Activated effector memory CD4-positive, alpha-beta T cell treated with anti-CD3 and anti-CD28 coated beads, Interleukin-2, amount 50 U/mL, for 16 hours (primary cell): ENCODE results near the gene FAF1.
"Not testable (repeated sequence)": the region's sequence is repeated elsewhere in the genome, so short reads cannot be mapped to it uniquely, and the experiment has no call there.

ENCODE experiments used
- DNase-seq: peaks from one replicate; pipeline ENCODE4 v3.0.0-alpha.2; 2020

Gene FAF1

DNA sequence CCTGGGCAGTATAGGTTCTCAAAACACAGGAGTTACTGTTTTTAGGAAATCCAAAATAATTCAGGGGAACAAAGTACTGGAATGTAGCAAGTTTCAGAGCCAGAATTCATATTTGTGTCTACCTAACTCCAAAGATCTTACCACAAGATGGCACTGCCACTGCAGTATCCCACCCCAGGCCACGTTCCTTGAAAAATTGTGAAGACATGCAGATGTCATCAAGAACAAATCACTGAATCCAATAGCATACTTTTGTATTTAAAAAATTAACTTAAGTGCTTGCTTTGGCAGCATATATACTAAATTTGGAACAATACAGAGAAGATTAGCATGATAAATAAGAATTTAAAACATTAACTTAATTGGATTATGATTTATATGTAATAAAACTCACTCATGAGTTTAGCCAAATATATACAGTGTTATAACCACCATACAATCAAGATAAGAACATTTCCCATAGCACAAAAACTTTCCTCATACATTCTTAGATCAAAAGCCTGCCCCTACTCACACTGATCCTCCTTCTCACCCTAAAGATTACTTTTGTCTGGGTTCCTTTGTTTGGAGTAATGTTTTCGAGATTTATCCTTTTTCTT lies 209.9 kb downstream of the FAF1 start:
- no peak for DNase-seq

GRCh38 chr1:50747394-50747793 lies 212.7 kb downstream of the FAF1 start:
- DNase-seq = no peak

- DNase-seq = no peak
Observed at GRCh38 chr1:50742523-50742922, 217.5 kb downstream of the FAF1 start.

DNA sequence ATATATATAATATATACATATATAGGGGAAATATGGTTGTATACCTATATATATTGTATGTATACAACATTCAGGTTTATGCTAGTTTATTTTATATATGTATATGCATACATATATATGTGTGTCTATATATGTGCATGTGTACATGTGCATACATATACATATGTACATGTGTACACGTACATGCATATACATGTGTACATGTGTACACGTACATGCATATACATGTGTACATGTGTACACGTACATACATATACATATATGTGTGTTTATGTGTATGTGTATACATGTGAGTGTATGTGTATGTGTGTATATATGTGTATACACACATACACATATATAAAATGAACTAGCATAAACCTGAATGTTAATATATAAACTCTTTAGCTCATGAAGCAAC lies 220.9 kb downstream of the FAF1 start:
- DNase-seq = no peak

GRCh38 chr1:50735443-50735842 lies 224.6 kb downstream of the FAF1 start:
- DNase-seq = no peak

GRCh38 chr1:50727578-50727977 lies 232.5 kb downstream of the FAF1 start:
- DNase-seq = not testable (repeated sequence)

DNA sequence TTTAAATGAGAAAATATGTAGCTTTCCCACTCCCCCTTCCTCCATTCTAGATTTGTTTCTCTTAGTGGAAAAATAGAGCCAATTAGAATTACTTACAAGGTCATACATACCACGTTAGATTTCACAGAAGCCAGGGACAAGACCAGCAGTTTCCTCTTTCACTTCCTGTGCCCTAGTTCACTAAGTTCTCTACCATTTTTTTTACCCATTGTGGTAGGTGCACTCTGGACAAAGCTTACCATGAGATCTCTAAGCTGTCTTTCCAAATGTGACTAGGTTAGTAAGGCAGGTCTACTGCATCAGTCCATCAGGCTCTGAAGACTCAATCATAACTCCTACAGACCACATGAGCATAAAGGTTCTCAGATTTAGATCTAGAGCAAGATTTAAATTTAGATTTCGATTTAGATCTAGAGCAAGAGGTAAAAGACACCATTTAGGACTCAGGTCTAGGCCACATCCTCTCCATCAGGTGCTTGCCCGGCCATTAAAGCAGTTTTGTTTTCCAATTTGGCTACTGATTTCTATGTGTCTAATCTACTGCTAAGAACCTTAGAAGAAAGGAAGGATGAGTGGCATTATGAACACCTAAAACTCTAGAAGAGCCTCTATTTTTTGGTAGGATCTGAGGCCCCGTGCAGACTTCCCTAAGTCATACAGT lies 235.3 kb downstream of the FAF1 start:
- no peak for DNase-seq

DNA sequence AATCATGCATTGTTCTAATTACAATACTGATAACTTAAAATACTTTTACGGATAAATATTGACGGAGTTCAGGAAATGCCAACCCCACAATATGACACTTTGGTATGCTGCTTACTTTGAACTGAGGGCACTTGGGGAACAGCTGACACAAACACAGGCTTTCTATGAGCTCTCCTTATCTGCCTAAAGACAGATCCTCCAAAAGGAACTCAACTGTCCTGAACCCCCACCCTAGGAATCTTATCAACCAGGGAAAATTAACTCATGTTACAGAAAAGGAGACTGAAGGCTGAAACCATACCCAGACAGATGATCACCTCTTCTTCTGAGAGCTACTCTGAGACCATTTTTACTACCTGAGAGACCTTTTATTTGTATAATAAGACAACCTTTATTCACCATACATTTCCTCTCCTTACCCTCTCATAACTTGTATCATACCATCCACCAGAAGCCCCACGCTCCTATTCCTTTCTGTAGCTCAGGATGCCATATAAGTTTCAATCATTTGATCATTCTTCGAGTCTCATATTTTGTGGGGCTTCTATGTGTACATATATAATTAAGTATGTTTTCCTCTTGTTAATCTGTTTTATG lies 239.5 kb downstream of the FAF1 start:
- DNase-seq = no peak

GRCh38 chr1:50719126-50719525 lies 240.9 kb downstream of the FAF1 start:
- no peak for DNase-seq

DNA sequence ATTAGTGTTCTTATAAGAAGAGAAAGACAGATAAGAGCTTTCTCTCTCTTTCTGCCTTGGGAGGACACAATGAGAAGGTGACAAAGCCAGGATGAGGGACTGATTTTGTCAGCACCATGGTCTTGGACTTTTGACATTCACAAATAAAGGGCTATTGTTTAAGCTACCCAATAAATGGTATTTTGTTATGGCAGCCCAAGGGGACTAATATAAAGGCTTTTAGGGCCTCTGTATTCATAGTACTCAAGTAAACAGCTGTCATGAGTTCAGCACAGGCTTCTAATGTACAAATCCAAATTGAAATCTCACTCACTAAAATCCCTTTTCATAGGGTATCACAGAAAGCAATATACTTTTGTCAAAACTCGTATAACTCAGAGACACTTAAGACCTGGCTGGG lies 242.7 kb downstream of the FAF1 start:
- DNase-seq = no peak

DNA sequence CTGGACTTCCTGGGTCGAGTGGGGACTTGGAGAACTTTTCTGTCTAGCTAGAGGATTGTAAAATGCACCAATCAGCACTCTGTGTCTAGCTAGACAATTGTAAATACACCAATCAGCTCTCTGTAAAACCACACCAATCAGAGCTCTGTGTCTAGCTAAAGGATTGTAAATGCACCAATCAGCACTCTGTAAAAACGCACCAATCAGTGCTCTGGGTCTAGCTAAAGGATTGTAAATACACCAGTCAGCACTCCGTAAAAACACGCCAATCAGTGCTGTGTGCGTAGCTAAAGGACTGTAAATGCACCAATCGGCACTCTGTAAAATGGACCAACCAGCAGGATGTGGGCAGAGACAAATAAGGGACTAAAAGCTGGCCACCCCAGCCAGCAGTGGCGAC lies 243.6 kb downstream of the FAF1 start:
- DNase-seq = not testable (repeated sequence)

DNA sequence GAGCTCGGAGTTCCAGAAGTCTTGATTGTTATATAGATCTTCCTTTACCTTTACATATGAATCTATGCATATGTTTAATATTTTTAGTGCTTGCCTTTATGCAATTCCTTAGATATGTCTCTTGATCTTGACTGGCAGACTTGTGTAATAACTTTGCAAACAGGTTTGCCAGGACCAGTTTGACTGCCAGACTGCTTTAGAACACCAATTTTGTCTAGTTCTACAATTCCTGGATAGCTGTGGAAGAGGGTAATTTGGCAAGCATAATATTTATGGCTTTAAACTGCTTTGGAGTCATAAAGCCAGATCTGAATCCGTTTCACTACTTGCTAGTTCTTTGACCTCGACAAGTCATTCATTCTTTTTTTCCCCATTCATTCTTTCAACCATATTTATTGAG lies 250.0 kb downstream of the FAF1 start:
- no peak for DNase-seq

DNA sequence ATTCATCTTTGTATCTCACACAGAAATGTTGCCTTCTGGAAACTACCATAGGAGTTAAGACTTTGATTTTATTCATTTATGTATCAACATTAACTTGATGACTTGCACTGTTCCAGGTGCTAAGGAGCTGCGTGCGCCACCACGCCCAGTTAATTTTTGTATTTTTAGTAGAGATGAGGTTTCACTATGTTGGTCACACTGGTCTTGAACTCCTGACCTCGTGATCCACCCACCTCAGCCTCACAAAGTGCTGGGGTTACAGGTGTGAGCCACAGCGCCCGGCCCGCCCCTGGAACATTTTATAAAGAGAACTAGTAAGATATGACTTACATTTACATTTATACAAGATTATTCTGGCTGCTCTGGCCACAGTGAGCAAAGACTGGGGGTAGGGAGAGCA lies 252.2 kb downstream of the FAF1 start:
- no peak for DNase-seq

GRCh38 chr1:50705699-50706098 lies 254.4 kb downstream of the FAF1 start:
- DNase-seq = no peak

DNA sequence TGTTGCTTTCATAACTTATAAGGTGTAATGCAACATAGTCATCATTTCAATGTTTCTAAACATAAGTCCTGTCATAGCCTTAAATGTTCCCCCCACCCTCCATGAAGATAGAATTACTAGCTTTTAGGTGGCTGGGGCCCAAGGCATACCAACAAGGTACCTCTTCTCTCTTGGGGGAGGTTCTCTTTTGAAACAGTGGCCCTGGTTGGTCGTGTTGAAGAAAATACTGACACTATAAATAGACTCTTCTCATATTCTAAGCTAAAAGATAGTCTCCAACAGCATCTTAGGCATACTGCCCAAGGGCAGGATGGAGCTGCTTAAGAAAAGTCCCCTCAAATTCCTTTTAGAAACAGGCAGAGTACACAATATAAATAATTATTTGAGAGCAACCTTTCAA lies 255.0 kb downstream of the FAF1 start:
- no peak for DNase-seq

GRCh38 chr1:50704126-50704525 lies 255.9 kb downstream of the FAF1 start:
- DNase-seq = no peak

- DNase-seq = no peak
Observed at GRCh38 chr1:50703240-50703639, 256.8 kb downstream of the FAF1 start.

DNA sequence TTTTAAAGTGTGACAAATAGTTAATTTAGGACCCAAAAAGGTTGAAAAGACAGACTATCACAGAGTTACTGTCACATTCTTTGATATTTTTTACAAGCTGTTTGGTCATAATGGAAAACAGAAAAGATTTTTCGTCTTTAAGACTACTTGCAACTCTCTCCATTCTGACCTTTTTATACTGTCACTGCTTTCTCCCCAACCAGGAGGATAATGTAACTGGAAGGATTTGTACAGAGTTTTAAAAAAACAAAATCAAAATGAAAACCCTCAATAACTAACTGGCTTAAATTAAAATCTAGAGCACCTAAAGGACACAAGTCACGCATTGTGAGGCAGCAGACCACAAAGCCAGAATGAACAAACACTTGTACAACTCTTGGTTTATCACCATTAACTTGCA lies 257.7 kb downstream of the FAF1 start:
- DNase-seq = no peak

DNA sequence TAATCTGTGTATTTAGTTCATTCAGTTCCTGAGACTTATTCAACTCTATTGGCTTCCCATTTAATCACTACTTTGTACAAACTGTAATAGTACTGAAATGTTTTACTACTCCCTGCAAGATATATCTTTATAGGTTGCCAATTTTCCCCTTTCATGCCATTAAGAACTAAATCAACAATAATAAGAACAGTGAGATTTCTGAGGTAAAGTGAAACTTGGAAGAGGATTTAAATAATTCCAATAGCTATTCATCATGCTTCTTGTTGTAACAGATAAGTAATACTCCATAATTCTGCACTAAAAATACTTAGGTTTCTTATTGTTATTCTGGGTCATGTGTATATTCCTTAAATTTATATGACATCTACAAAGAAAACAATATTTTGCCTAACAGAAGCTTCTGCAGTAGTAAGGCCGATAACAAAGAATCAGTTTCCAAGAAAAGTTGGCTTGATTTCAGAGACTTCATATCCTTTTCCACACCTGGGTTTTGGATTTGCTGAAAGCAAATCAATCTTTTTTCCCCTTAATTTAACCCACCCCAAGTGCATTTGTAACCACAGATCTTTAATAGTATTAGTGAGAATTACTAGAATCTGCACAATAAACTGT lies 258.3 kb downstream of the FAF1 start:
- no peak for DNase-seq

DNA sequence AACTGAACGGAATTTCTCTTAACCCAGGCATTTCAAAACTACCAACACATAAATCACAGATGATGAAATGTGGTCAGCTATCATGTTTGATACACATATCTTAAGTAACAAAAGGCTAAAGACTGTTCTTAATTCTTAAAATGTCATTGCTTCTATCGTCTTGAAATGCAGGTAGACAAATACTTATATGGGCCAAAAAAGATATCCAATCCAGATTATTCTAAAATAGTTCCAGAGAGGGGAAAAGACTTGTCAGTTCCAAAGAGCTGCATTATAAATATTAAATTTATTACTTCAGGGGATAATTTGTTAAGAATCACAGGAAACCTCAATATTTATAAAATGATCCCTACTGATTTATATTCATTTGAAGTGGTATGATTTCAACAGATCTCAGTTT lies 259.4 kb downstream of the FAF1 start:
- DNase-seq = no peak

DNA sequence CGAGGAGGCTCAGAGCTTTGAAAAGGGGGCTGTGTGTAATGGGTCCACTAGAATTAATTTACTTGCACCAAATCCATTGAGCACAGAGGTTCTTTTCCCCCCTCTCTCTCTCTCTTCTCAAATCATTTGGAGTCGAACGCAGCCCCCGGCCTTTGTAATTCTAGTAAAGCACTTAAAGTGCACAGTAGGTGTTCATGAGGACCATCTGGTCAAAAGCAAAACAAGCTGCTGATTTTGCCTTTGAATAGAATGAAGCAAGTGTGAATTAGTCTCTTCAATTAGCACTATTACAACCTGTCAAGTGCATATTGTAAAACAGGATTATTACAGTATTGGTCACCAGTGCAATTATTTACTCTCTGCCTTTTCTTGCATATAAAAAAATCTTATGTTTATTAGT lies 259.9 kb downstream of the FAF1 start:
- no peak for DNase-seq

- no peak for DNase-seq
Observed at GRCh38 chr1:50699795-50700194, 260.3 kb downstream of the FAF1 start.

DNA sequence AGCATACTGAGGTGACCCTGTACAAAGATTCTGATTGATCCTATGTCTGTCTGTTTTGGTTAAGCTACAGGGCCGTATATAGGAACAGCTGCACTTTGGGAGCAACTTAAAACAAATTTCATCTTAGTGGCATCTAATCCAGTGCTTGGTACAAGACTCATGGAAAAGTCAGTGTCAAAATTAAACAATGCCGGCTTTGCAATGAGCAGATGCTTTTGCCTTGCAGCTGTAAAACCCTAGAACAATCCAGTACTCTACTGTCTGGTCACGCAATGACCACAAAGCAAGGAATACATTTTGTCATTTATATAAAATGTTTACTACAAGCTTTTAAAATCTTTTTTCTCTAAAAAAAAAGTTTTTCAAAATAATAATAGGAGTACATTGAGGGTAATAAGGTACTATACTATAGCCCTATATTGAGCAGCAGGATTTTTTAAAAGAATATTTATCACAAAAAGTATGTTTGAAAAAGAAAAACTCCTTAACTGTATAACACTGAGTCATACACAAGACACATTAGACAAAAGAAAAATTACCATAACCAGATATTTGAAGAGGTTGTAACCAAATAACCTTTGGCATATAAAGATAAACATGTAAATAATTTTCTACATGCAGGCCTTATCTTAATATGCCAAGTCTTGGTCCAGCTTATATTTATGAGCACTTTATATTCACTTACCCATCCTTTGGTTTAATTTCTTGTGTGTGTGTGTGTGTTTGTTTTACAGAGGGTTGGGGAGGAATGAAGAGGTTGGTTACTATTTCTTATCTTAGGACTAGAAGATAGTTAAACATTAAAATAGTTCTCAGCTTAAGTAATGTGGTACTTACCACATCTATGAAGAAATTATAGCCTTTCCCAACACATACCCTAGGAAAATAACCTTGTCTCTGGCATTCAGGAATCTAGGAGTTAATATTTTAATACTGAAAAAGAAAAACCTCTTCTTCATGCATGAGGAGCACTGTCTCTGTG lies 262.3 kb downstream of the FAF1 start:
- DNase-seq = no peak
